ENCODE measurements around the gene SYCE3.

SYCE3 gene

GRCh38 chr22:50547263-50547985 is 15.3 kb downstream of the SYCE3 start:
- no peak overlapping the region for H3K4me2 ChIP-seq (ENCODE audit: low read depth, low read length, poor library complexity, severe bottlenecking)
- peaks cover 31% of the 10 kb centered on the region for H3K4me1 ChIP-seq (ENCODE audit: insufficient read depth, low read length, poor library complexity, severe bottlenecking)

GRCh38 chr22:50546326-50547262 is 16.1 kb downstream of the SYCE3 start:
- peak overlapping the region; percentile 46 for H3K9ac ChIP-seq (ENCODE audit: low read depth, low read length, poor library complexity, severe bottlenecking)
- peaks cover 6% of the 10 kb centered on the region; the same call in 1 of the 2 replicates for H3K79me2 ChIP-seq (ENCODE audit: insufficient read depth, low read length)
- peaks cover 31% of the 10 kb centered on the region for H3K4me1 ChIP-seq (ENCODE audit: insufficient read depth, low read length, poor library complexity, severe bottlenecking)
- no peak for TF ChIP-seq EZH2phosphoT487 (IDR thresholded peaks at IDR 0.05; ENCODE audit: borderline replicate concordance)
- no peak for TF ChIP-seq CTCF (conservative IDR thresholded peaks at IDR 0.05; ENCODE audit: low read length)
- no peaks in the 10 kb centered on the region for H3K9me3 ChIP-seq (ENCODE audit: insufficient read depth, low read depth, low read length)
- H2AFZ ChIP-seq (ENCODE audit: low read length), result no peak overlapping the region
- H3K27me3 ChIP-seq (ENCODE audit: insufficient read depth, low read length, poor library complexity, severe bottlenecking), result no peaks in the 10 kb centered on the region
- H3K4me2 ChIP-seq (ENCODE audit: low read depth, low read length, poor library complexity, severe bottlenecking), result peak overlapping the region; percentile 75
- H3F3A ChIP-seq (ENCODE audit: low read depth), result no peaks in the 10 kb centered on the region
- no peaks in the 10 kb centered on the region for H3K9me2 ChIP-seq (replicated peaks; ENCODE audit: low read depth, low read length)
- H3K4me3 ChIP-seq (ENCODE audit: low read length, poor library complexity, severe bottlenecking), result no peak overlapping the region
- H4K20me1 ChIP-seq (ENCODE audit: insufficient read depth, low read length, poor library complexity, severe bottlenecking), result no peaks in the 10 kb centered on the region
- H3K36me3 ChIP-seq (ENCODE audit: insufficient read depth, low read length), result no peaks in the 10 kb centered on the region

More at GRCh38 chr22:50547263-50547985, 15.3 kb downstream of the SYCE3 start:
- peaks cover 6% of the 10 kb centered on the region; the same call in 1 of the 2 replicates for H3K79me2 ChIP-seq (ENCODE audit: insufficient read depth, low read length)
- no peak overlapping the region for H2AFZ ChIP-seq (ENCODE audit: low read length)
- H3K9ac ChIP-seq (ENCODE audit: low read depth, low read length, poor library complexity, severe bottlenecking), result no peak overlapping the region
- TF ChIP-seq CTCF (conservative IDR thresholded peaks at IDR 0.05; ENCODE audit: low read length) (no peak), EZH2phosphoT487 (IDR thresholded peaks at IDR 0.05; ENCODE audit: borderline replicate concordance) (no peak)
- no peaks in the 10 kb centered on the region for H3F3A ChIP-seq (ENCODE audit: low read depth)
- H4K20me1 ChIP-seq (ENCODE audit: insufficient read depth, low read length, poor library complexity, severe bottlenecking), result no peaks in the 10 kb centered on the region
- H3K36me3 ChIP-seq (ENCODE audit: insufficient read depth, low read length), result no peaks in the 10 kb centered on the region
- no peaks in the 10 kb centered on the region for H3K9me3 ChIP-seq (ENCODE audit: insufficient read depth, low read depth, low read length)
- H3K4me3 ChIP-seq (ENCODE audit: low read length, poor library complexity, severe bottlenecking), result no peak overlapping the region
- H3K9me2 ChIP-seq (replicated peaks; ENCODE audit: low read depth, low read length), result no peaks in the 10 kb centered on the region
- no peaks in the 10 kb centered on the region for H3K27me3 ChIP-seq (ENCODE audit: insufficient read depth, low read length, poor library complexity, severe bottlenecking)

- Histone ChIP-seq H4K20me1 (ENCODE audit: insufficient read depth, low read length, poor library complexity, severe bottlenecking) (no peaks in the 10 kb centered on the region), H2AFZ (ENCODE audit: low read length) (no peak within 1 kb of the TSS), H3K36me3 (ENCODE audit: insufficient read depth, low read length) (no peaks in the 10 kb centered on the region), H3K4me1 (ENCODE audit: insufficient read depth, low read length, poor library complexity, severe bottlenecking) (peaks cover 31% of the 10 kb centered on the region), H3K79me2 (ENCODE audit: insufficient read depth, low read length) (peaks cover 6% of the 10 kb centered on the region; the same call in 1 of the 2 replicates), H3K9me2 (replicated peaks; ENCODE audit: low read depth, low read length) (no peaks in the 10 kb centered on the region), H3K9ac (ENCODE audit: low read depth, low read length, poor library complexity, severe bottlenecking) (peak within 1 kb of the TSS; percentile 46), H3K4me2 (ENCODE audit: low read depth, low read length, poor library complexity, severe bottlenecking) (peak within 1 kb of the TSS; percentile 75), H3K9me3 (ENCODE audit: insufficient read depth, low read depth, low read length) (no peaks in the 10 kb centered on the region), H3F3A (ENCODE audit: low read depth) (no peaks in the 10 kb centered on the region), H3K27me3 (ENCODE audit: insufficient read depth, low read length, poor library complexity, severe bottlenecking) (no peaks in the 10 kb centered on the region), H3K4me3 (ENCODE audit: low read length, poor library complexity, severe bottlenecking) (peak within 1 kb of the TSS; percentile 49)
- TF ChIP-seq CTCF (conservative IDR thresholded peaks at IDR 0.05; ENCODE audit: low read length) (peak; percentile 47), EZH2phosphoT487 (IDR thresholded peaks at IDR 0.05; ENCODE audit: borderline replicate concordance) (no peak)
Observed at GRCh38 chr22:50545522-50546325, 17.0 kb downstream of the SYCE3 start, which contains the start of gene KLHDC7B. TSS of gene KLHDC7B (plus strand) at chr22:50545899. CDS start at chr22:50546244, 345 bp downstream.

Measured in Loucy (cell line).